ENCODE measurements around the gene EDC3. TPM values are rescaled to one million over a fixed set of nuclear protein-coding genes. Genes with fewer than 3 reads are reported as not detected.
A peak's percentile ranks its signal among the peaks of the same experiment; 100 is the strongest.

Gene EDC3
- total and polyA plus RNA-seq, 9 of the 15 experiments (the other 6 are each of a cell fraction or from before 2014, with no cell fraction given): 11.7 to 63.9 (median 32.8) TPM

DNA sequence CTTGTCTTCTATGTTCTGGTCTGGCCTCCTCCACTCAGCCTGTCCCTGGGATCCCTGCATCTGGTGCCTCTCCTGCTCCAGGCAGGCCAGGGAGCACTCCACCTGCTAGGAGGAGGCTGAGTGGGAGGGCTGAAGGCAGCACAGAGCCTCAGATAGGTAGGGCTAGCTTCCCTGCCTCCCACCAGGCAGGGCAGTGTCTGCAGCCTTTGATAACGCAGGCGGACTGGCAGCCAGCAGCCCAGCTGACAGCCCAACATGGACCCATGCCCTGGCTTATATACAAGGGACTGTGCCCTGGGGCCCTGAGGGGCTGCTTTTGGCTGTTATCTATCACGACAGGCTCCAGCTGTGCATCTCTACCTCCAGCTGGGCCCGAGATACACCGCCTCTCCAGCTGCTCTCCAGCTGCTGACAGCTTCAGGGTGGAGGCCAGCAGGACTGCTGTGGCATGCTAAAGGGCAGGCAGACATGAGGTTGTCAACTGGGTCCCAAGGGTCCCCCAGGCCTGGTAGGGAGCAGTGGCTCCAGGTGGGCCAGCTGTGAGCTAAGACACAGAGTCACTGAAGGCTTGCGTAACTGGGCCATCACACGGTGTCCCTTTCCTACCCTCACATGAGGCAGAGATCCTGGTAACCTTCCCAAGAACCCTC is 85.4 kb downstream of the EDC3 start (continued):
- TF ChIP-seq, protein P1, sequence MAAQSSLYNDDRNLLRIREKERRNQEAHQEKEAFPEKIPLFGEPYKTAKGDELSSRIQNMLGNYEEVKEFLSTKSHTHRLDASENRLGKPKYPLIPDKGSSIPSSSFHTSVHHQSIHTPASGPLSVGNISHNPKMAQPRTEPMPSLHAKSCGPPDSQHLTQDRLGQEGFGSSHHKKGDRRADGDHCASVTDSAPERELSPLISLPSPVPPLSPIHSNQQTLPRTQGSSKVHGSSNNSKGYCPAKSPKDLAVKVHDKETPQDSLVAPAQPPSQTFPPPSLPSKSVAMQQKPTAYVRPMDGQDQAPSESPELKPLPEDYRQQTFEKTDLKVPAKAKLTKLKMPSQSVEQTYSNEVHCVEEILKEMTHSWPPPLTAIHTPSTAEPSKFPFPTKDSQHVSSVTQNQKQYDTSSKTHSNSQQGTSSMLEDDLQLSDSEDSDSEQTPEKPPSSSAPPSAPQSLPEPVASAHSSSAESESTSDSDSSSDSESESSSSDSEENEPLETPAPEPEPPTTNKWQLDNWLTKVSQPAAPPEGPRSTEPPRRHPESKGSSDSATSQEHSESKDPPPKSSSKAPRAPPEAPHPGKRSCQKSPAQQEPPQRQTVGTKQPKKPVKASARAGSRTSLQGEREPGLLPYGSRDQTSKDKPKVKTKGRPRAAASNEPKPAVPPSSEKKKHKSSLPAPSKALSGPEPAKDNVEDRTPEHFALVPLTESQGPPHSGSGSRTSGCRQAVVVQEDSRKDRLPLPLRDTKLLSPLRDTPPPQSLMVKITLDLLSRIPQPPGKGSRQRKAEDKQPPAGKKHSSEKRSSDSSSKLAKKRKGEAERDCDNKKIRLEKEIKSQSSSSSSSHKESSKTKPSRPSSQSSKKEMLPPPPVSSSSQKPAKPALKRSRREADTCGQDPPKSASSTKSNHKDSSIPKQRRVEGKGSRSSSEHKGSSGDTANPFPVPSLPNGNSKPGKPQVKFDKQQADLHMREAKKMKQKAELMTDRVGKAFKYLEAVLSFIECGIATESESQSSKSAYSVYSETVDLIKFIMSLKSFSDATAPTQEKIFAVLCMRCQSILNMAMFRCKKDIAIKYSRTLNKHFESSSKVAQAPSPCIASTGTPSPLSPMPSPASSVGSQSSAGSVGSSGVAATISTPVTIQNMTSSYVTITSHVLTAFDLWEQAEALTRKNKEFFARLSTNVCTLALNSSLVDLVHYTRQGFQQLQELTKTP (IDR thresholded peaks at IDR 0.05; ENCODE audit: low read depth in 1 of 2, partially characterized antibody in 2 of 2): peak in 1 of 2 experiments; percentile 90
- TF ChIP-seq, protein P2, sequence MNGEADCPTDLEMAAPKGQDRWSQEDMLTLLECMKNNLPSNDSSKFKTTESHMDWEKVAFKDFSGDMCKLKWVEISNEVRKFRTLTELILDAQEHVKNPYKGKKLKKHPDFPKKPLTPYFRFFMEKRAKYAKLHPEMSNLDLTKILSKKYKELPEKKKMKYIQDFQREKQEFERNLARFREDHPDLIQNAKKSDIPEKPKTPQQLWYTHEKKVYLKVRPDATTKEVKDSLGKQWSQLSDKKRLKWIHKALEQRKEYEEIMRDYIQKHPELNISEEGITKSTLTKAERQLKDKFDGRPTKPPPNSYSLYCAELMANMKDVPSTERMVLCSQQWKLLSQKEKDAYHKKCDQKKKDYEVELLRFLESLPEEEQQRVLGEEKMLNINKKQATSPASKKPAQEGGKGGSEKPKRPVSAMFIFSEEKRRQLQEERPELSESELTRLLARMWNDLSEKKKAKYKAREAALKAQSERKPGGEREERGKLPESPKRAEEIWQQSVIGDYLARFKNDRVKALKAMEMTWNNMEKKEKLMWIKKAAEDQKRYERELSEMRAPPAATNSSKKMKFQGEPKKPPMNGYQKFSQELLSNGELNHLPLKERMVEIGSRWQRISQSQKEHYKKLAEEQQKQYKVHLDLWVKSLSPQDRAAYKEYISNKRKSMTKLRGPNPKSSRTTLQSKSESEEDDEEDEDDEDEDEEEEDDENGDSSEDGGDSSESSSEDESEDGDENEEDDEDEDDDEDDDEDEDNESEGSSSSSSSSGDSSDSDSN (IDR thresholded peaks at IDR 0.05; ENCODE audit: borderline replicate concordance in 1 of 2, low read depth in 2 of 2, low read length in 2 of 2): 0 out of 4 replicates have a peak, but pooled peaks of 1 of the 2 experiments have one; percentile 30
- TF ChIP-seq SIX5 (IDR thresholded peaks at IDR 0.05; ENCODE audit: borderline replicate concordance in 1 of 2, insufficient read depth in 1 of 2, low read depth in 1 of 2, low read length in 2 of 2): no peak
- TF ChIP-seq, protein P3, sequence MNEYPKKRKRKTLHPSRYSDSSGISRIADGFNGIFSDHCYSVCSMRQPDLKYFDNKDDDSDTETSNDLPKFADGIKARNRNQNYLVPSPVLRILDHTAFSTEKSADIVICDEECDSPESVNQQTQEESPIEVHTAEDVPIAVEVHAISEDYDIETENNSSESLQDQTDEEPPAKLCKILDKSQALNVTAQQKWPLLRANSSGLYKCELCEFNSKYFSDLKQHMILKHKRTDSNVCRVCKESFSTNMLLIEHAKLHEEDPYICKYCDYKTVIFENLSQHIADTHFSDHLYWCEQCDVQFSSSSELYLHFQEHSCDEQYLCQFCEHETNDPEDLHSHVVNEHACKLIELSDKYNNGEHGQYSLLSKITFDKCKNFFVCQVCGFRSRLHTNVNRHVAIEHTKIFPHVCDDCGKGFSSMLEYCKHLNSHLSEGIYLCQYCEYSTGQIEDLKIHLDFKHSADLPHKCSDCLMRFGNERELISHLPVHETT (CRISPR knock-in tag; conservative IDR thresholded peaks at IDR 0.05 in 1 of 2, IDR thresholded peaks at IDR 0.05 in 1 of 2): peak in 1 of 2 experiments; percentile 87; a peak in 2 of 4 replicates
- TF ChIP-seq ZNF766 (CRISPR knock-in tag; conservative IDR thresholded peaks at IDR 0.05): peak; percentile 91
- TF ChIP-seq, protein P4, sequence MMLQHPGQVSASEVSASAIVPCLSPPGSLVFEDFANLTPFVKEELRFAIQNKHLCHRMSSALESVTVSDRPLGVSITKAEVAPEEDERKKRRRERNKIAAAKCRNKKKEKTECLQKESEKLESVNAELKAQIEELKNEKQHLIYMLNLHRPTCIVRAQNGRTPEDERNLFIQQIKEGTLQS (IDR thresholded peaks at IDR 0.05): peak; percentile 22; the same call in 1 of the 2 replicates
- TF ChIP-seq, protein P4 (CRISPR knock-in tag; conservative IDR thresholded peaks at IDR 0.05): peak; percentile 74; the same call in 1 of the 2 replicates
- peak; percentile 51; the same call in 1 of the 2 replicates for TF ChIP-seq MEF2D (tag; conservative IDR thresholded peaks at IDR 0.05; ENCODE audit: low read depth)
- peak; percentile 100 for TF ChIP-seq CBFA2T3 (IDR thresholded peaks at IDR 0.05)
- TF ChIP-seq ILF3 (IDR thresholded peaks at IDR 0.05; ENCODE audit: borderline replicate concordance): no peak
- TF ChIP-seq DMBX1 (CRISPR knock-in tag; IDR thresholded peaks at IDR 0.05; ENCODE audit: borderline replicate concordance): peak; percentile 95
- peak; percentile 67; the same call in 1 of the 2 replicates for TF ChIP-seq ZNF197 (CRISPR knock-in tag; IDR thresholded peaks at IDR 0.05; ENCODE audit: low read depth)
- TF ChIP-seq MTA1 (IDR thresholded peaks at IDR 0.05; ENCODE audit: borderline replicate concordance): peak; percentile 56; the same call in 1 of the 2 replicates
- TF ChIP-seq ZNF644 (tag; IDR thresholded peaks at IDR 0.05; ENCODE audit: low read depth): 0 out of 2 replicates have a peak, but pooled peaks have one; percentile 59
- no peak for TF ChIP-seq HMG20A (CRISPR knock-in tag; conservative IDR thresholded peaks at IDR 0.05)
- TF ChIP-seq ZNF23 (CRISPR knock-in tag; IDR thresholded peaks at IDR 0.05): 0 out of 2 replicates have a peak, but pooled peaks have one; percentile 13

Measured in K562 (cell line).